IPS DF 4.7 (cell line): ENCODE results near the gene IL17B.

Experiments
- DNase-seq: peaks from one replicate; pipeline ENCODE4 v3.0.0-alpha.2; 2013; ENCODE audit warnings: low spot score; ENCODE audit errors: extremely low read depth

IL17B gene

GRCh38 chr5:149415066-149415967, 36.2 kb upstream of the IL17B start:
- no peak for DNase-seq

- no peak for DNase-seq
Observed at GRCh38 chr5:149414405-149415065, 35.4 kb upstream of the IL17B start.

- DNase-seq: no peak
Observed at GRCh38 chr5:149413477-149414210, 34.6 kb upstream of the IL17B start.

- no peak for DNase-seq
Observed at GRCh38 chr5:149412783-149413476, 33.8 kb upstream of the IL17B start.

GRCh38 chr5:149411738-149412519, 32.8 kb upstream of the IL17B start:
- DNase-seq: no peak

GRCh38 chr5:149410721-149411432, 31.8 kb upstream of the IL17B start:
- no peak for DNase-seq

GRCh38 chr5:149410071-149410470, 31.0 kb upstream of the IL17B start:
- no peak for DNase-seq

GRCh38 chr5:149409268-149409948, 30.3 kb upstream of the IL17B start:
- no peak for DNase-seq

- no peak for DNase-seq
Observed at GRCh38 chr5:149408252-149409099, 29.4 kb upstream of the IL17B start.

GRCh38 chr5:149407323-149408251, 28.5 kb upstream of the IL17B start:
- DNase-seq: no peak

- DNase-seq: no peak
Observed at GRCh38 chr5:149406979-149407306, 27.9 kb upstream of the IL17B start.

GRCh38 chr5:149406203-149406978, 27.3 kb upstream of the IL17B start:
- DNase-seq: no peak

GRCh38 chr5:149405550-149406202, 26.6 kb upstream of the IL17B start:
- DNase-seq: no peak

GRCh38 chr5:149404746-149405549, 25.9 kb upstream of the IL17B start:
- DNase-seq: no peak
